ENCODE data around the gene MYCL. TPM values are rescaled to one million over a fixed set of nuclear protein-coding genes. Genes with fewer than 3 reads are reported as not detected.

The MYCL gene
- total RNA-seq (1 to 10 TPM in 1 of 2 donors, under 1 TPM in 1; 0.45 to 1.2 TPM), polyA plus RNA-seq (under 1 TPM in 1 of 2 donors, not detected in 1; 0.50 TPM)
- long read RNA-seq, donor 1, result 0 reads
- long read RNA-seq, donor 2, partial matches to known transcripts, result 0 of 1 reads
- long read RNA-seq, donor 2, other reads (novel, unspliced or antisense), result 1 of 1 reads

DNA sequence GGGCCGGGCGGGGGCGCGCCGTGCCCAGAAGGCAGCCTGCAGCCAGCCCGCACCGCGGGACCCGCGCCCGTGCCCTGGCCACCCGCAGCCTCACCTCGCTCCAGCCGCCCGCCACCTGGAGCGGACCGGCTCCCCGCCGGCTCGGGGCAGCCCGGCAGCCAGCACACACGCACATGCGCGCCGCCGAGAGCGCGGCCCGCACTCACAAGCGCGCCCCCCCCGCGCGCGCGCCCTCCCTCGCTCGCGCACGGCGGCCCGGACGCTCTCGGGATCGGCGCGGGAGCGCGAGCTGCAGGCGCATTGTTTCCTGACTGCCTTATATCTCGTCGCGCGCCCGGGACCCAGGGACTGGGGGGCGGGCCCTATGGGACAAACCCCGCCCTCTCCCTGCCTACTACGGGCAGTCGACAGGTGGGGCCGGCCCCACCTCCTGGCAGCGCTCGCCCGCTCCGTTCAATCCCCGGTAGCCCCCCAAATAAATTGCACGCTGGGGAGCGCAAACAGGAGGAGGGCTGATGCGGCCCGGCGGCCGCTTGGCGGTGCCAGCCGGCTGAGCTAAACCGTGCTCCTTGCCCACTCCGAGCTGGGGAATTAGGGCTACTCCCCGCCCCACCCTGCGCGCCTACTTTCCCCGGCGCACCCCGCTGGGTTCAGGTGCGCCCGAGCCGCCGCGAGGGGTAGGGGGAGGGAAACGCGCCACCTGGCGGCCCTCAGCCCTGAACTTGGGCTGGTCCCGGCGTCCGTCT is at the start of gene MYCL:
MYCL (minus strand) TSS at position 204 of the 746 bp plus-strand sequence. CDS start 483 bp downstream, outside the sequence.
- no peaks in the 10 kb centered on the region for H3K27me3 ChIP-seq (ENCODE audit: control insufficient read depth in 1 of 2, insufficient read depth in 2 of 2, low read length in 1 of 2)
- 1% methylated on average over 81 to 92 of the region's 92 CpGs for WGBS, 2 donors
- no peak within 1 kb of the TSS for H3K27ac ChIP-seq (ENCODE audit: low read depth in 1 of 2, low read length in 2 of 2)

GRCh38 chr1:39949891-39950290 is 48.2 kb upstream of the MYCL start:
- H3K9me3 ChIP-seq (ENCODE audit: control insufficient read depth, low read length), result no peaks in the 10 kb centered on the region
- no peaks in the 10 kb centered on the region for H3K36me3 ChIP-seq (ENCODE audit: control insufficient read depth in 1 of 2, insufficient read depth in 2 of 2, low read length in 1 of 2)
- DNase-seq (no peak), ATAC-seq (ENCODE audit: low FRiP score) (no peak)
- intact Hi-C loops (cut with DNase I), result no loop called here
- H3K4me1 ChIP-seq (ENCODE audit: control insufficient read depth in 1 of 2, insufficient read depth in 2 of 2, low read length in 2 of 2), result no peaks in the 10 kb centered on the region
- H3K27ac ChIP-seq (ENCODE audit: low read depth in 1 of 2, low read length in 2 of 2), result no peak overlapping the region
- WGBS, 2 donors, result 95 to 98% methylated on average over 2 of the region's 2 CpGs
- no peak overlapping the region for H3K4me3 ChIP-seq (ENCODE audit: low read length in 2 of 2)
- no peaks in the 10 kb centered on the region for H3K27me3 ChIP-seq (ENCODE audit: control insufficient read depth in 1 of 2, insufficient read depth in 2 of 2, low read length in 1 of 2)

More for the DNA sequence above, at the start of gene MYCL:
- ATAC-seq (ENCODE audit: low FRiP score) (peak; percentile 81), DNase-seq (peak; percentile 70 to 87)
- Histone ChIP-seq H3K9me3 (ENCODE audit: control insufficient read depth, low read length) (no peaks in the 10 kb centered on the region), H3K4me1 (ENCODE audit: control insufficient read depth in 1 of 2, insufficient read depth in 2 of 2, low read length in 2 of 2) (no peaks in the 10 kb centered on the region), H3K36me3 (ENCODE audit: control insufficient read depth in 1 of 2, insufficient read depth in 2 of 2, low read length in 1 of 2) (no peaks in the 10 kb centered on the region), H3K4me3 (ENCODE audit: low read length in 2 of 2) (peak within 1 kb of the TSS; percentile 49 to 67)
- intact Hi-C loops (cut with DNase I), result loop anchor here (5.0 kb wide), 1 partner anchor 85 kb away; no protein-coding TSS in a partner anchor

DNA sequence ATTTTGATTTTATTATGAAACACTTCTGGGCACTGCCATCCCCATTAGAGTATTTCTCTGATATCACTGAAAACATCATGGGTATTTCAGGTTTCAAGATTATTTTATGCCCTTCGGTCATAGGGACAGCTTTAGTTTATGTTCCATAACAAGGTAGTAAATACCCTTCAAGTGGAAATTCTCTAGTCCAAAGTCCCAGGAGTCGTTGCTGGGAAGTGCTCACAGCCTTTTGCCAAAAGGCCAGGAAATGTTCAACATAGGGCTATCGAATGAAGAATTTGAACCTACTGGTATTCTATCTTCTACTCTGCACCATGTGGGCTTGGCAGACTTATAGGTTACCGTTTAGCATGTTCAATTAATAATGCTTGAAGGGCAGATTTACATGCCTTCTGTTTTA is 45.5 kb upstream of the MYCL start:
- WGBS, 2 donors, result 72 to 73% methylated on average over 4 of the region's 4 CpGs
- intact Hi-C loops (cut with DNase I), result no loop called here
- Histone ChIP-seq H3K9me3 (ENCODE audit: control insufficient read depth, low read length) (no peaks in the 10 kb centered on the region), H3K4me1 (ENCODE audit: control insufficient read depth in 1 of 2, insufficient read depth in 2 of 2, low read length in 2 of 2) (no peaks in the 10 kb centered on the region), H3K4me3 (ENCODE audit: low read length in 2 of 2) (no peak overlapping the region), H3K27me3 (ENCODE audit: control insufficient read depth in 1 of 2, insufficient read depth in 2 of 2, low read length in 1 of 2) (no peaks in the 10 kb centered on the region), H3K36me3 (ENCODE audit: control insufficient read depth in 1 of 2, insufficient read depth in 2 of 2, low read length in 1 of 2) (no peaks in the 10 kb centered on the region), H3K27ac (ENCODE audit: low read depth in 1 of 2, low read length in 2 of 2) (no peak overlapping the region)
- ATAC-seq (ENCODE audit: low FRiP score) (no peak), DNase-seq (no peak)

GRCh38 chr1:39946216-39946615 is 44.5 kb upstream of the MYCL start:
- WGBS, 2 donors, result 80 to 84% methylated on average over 4 of the region's 4 CpGs
- DNase-seq (no peak), ATAC-seq (ENCODE audit: low FRiP score) (no peak)
- intact Hi-C loops (cut with DNase I), result no loop called here
- Histone ChIP-seq H3K36me3 (ENCODE audit: control insufficient read depth in 1 of 2, insufficient read depth in 2 of 2, low read length in 1 of 2) (no peaks in the 10 kb centered on the region), H3K4me1 (ENCODE audit: control insufficient read depth in 1 of 2, insufficient read depth in 2 of 2, low read length in 2 of 2) (no peaks in the 10 kb centered on the region), H3K9me3 (ENCODE audit: control insufficient read depth, low read length) (no peaks in the 10 kb centered on the region), H3K27ac (ENCODE audit: low read depth in 1 of 2, low read length in 2 of 2) (no peak overlapping the region), H3K4me3 (ENCODE audit: low read length in 2 of 2) (no peak overlapping the region), H3K27me3 (ENCODE audit: control insufficient read depth in 1 of 2, insufficient read depth in 2 of 2, low read length in 1 of 2) (no peaks in the 10 kb centered on the region)

DNA sequence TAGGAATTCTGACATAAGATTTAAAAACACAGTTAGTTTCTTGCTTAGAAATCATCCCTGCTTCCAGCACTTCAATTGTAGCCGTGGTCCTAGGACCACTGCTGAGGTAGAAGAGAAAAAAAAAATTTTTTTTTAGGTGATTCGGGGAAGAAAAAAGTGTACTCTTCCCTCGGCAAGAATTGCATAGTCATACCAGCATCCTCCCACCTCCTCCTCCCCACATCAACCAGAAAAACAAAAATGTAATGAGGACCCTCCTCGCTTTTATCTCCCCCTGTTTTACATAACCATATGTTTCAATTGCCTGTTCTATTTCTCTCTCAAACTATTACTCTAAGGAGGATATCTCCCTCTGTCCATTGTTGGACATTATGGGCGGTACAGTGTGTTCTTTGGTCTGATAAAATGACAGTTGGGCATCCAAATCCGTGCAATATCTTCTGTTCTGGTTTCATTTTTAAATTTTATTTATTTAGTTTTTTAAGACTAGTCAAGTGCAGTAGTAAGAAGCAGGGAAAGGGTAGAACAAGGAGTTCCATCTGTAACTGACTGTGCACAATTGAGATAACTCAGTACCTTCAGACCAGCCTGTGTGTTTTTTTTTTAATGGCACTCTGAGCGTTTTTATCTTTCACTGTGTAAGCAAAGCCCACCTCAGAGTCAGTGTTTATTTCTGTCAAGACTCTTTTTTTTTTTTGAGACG is 42.8 kb upstream of the MYCL start:
- no peak overlapping the region for H3K4me3 ChIP-seq (ENCODE audit: low read length in 2 of 2)
- intact Hi-C loops (cut with DNase I), result no loop called here
- H3K27me3 ChIP-seq (ENCODE audit: control insufficient read depth in 1 of 2, insufficient read depth in 2 of 2, low read length in 1 of 2), result no peaks in the 10 kb centered on the region
- H3K27ac ChIP-seq (ENCODE audit: low read depth in 1 of 2, low read length in 2 of 2), result no peak overlapping the region
- no peaks in the 10 kb centered on the region for H3K9me3 ChIP-seq (ENCODE audit: control insufficient read depth, low read length)
- WGBS, 2 donors, result 51 to 52% methylated on average over 8 of the region's 8 CpGs
- H3K36me3 ChIP-seq (ENCODE audit: control insufficient read depth in 1 of 2, insufficient read depth in 2 of 2, low read length in 1 of 2), result no peaks in the 10 kb centered on the region
- no peaks in the 10 kb centered on the region for H3K4me1 ChIP-seq (ENCODE audit: control insufficient read depth in 1 of 2, insufficient read depth in 2 of 2, low read length in 2 of 2)
- ATAC-seq (ENCODE audit: low FRiP score) (no peak), DNase-seq (no peak)

DNA sequence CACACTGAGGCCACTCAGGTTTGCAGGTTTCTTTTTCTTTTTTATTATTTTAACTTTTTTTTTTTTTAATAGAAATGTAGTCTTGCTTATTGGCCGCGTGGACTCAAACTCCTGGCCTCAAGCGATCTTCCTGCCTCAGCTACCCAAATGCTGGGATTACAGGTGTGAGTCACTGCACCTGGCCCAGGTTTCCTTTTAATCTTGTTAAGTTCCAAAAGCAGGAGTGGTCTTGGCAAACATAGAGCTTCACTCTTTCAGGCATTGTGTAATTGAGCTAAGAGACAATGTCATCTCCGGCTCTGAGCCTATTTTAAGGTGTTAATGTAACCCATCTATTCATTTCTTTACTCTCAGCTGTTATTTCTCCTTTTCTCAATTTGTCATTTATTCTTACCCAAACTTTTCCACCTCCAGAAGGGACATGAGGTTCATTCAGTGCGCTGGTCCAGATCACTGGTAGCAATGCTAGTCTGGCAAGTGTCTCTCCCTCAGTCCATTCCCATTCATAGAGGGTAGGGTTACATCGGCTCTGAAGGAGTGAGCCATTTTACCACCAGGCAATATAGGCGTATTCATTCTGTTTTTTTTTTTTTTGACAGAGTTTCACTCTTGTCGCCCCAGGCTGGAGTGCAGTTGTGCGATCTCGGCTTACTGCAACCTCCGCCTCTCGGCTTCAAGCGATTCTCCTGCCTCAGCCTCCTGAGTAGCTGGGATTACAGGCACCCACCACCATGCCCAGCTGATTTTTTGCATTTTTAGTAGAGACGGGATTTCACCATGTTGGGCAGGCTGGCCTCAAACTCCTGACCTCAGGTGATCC is 42.0 kb upstream of the MYCL start:
- 89 to 91% methylated on average over 14 of the region's 14 CpGs for WGBS, 2 donors
- intact Hi-C loops (cut with DNase I), result no loop called here
- ATAC-seq (ENCODE audit: low FRiP score), result no peak

GRCh38 chr1:39940980-39941871 is 39.5 kb upstream of the MYCL start:
- 90 to 92% methylated on average over 9 of the region's 9 CpGs for WGBS, 2 donors
- H3K27ac ChIP-seq (ENCODE audit: low read depth in 1 of 2, low read length in 2 of 2), result no peak overlapping the region
- H3K9me3 ChIP-seq (ENCODE audit: control insufficient read depth, low read length), result no peaks in the 10 kb centered on the region
- DNase-seq, result no peak
- peak; percentile 24 for ATAC-seq (ENCODE audit: low FRiP score)
- H3K4me3 ChIP-seq (ENCODE audit: low read length in 2 of 2), result no peak overlapping the region
- no peaks in the 10 kb centered on the region for H3K27me3 ChIP-seq (ENCODE audit: control insufficient read depth in 1 of 2, insufficient read depth in 2 of 2, low read length in 1 of 2)
- intact Hi-C loops (cut with DNase I), result no loop called here
- no peaks in the 10 kb centered on the region for H3K36me3 ChIP-seq (ENCODE audit: control insufficient read depth in 1 of 2, insufficient read depth in 2 of 2, low read length in 1 of 2)
- H3K4me1 ChIP-seq (ENCODE audit: control insufficient read depth in 1 of 2, insufficient read depth in 2 of 2, low read length in 2 of 2), result no peaks in the 10 kb centered on the region

More for the DNA sequence above, 42.0 kb upstream of the MYCL start:
- H3K4me3 ChIP-seq (ENCODE audit: low read length in 2 of 2), result no peak overlapping the region
- H3K27ac ChIP-seq (ENCODE audit: low read depth in 1 of 2, low read length in 2 of 2), result no peak overlapping the region
- H3K36me3 ChIP-seq (ENCODE audit: control insufficient read depth in 1 of 2, insufficient read depth in 2 of 2, low read length in 1 of 2), result no peaks in the 10 kb centered on the region
- H3K27me3 ChIP-seq (ENCODE audit: control insufficient read depth in 1 of 2, insufficient read depth in 2 of 2, low read length in 1 of 2), result no peaks in the 10 kb centered on the region
- no peaks in the 10 kb centered on the region for H3K9me3 ChIP-seq (ENCODE audit: control insufficient read depth, low read length)
- no peak for DNase-seq
- H3K4me1 ChIP-seq (ENCODE audit: control insufficient read depth in 1 of 2, insufficient read depth in 2 of 2, low read length in 2 of 2), result no peaks in the 10 kb centered on the region

GRCh38 chr1:39940253-39940652 is 38.5 kb upstream of the MYCL start:
- no peak for ATAC-seq (ENCODE audit: low FRiP score)
- Histone ChIP-seq H3K27ac (ENCODE audit: low read depth in 1 of 2, low read length in 2 of 2) (no peak overlapping the region), H3K4me3 (ENCODE audit: low read length in 2 of 2) (no peak overlapping the region), H3K27me3 (ENCODE audit: control insufficient read depth in 1 of 2, insufficient read depth in 2 of 2, low read length in 1 of 2) (no peaks in the 10 kb centered on the region), H3K9me3 (ENCODE audit: control insufficient read depth, low read length) (no peaks in the 10 kb centered on the region), H3K36me3 (ENCODE audit: control insufficient read depth in 1 of 2, insufficient read depth in 2 of 2, low read length in 1 of 2) (no peaks in the 10 kb centered on the region), H3K4me1 (ENCODE audit: control insufficient read depth in 1 of 2, insufficient read depth in 2 of 2, low read length in 2 of 2) (no peaks in the 10 kb centered on the region)
- 75 to 80% methylated on average over 5 of the region's 5 CpGs for WGBS, 2 donors
- intact Hi-C loops (cut with DNase I), result no loop called here
- DNase-seq, result peak in 1 of 2 donors; percentile 70

Measured in aorta (tissue), 5 donors.